Stimulated activated naive CD8-positive, alpha-beta T cell treated with anti-CD3 and anti-CD28 coated beads, Interleukin-15, Interleukin-2, amounts not matched to agents 100 ng/mL and 50 ng/mL, for 24 hours (primary cell): ENCODE results near the gene CITED4.
"Not testable (repeated sequence)": the region's sequence is repeated elsewhere in the genome, so short reads cannot be mapped to it uniquely, and the experiment has no call there.

Source experiments
- H3K27ac Mint-ChIP-seq: one replicate; pipeline ENCODE4 v1.8.0; 2021; ENCODE audit warnings: mild to moderate bottlenecking, mixed read lengths
- H3K27me3 Mint-ChIP-seq: one replicate; pipeline ENCODE4 v1.8.0; 2021; ENCODE audit warnings: mixed read lengths
- H3K36me3 Mint-ChIP-seq: one replicate; pipeline ENCODE4 v1.8.0; 2021; ENCODE audit warnings: low read depth, mixed read lengths
- H3K4me1 Mint-ChIP-seq: one replicate; pipeline ENCODE4 v1.8.0; 2021; ENCODE audit warnings: low read depth, mixed read lengths
- H3K4me3 Mint-ChIP-seq: one replicate; pipeline ENCODE4 v1.8.0; 2021; ENCODE audit warnings: mild to moderate bottlenecking, mixed read lengths
- H3K9me3 Mint-ChIP-seq: one replicate; pipeline ENCODE4 v1.8.0; 2021; ENCODE audit warnings: mixed read lengths

CITED4 gene

DNA sequence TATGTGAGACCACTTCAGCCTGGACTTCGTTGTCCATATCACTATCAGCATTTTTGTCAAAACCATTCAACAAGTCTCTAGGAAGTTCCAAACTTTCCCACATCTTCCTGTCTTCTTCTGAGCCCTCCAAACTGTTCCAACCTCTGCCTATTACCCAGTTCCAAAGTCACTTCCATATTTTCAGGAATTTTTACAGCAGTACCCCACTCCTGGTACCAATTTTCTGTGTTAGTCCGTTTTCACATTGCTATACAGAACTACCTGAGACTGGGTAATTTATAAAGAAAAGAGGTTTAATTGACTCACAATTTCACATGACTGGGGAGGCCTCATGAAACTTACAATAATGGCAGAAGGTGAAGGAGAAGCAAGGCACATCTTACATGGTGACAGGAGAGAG lies 32.7 kb upstream of the CITED4 start:
- H3K27ac Mint-ChIP-seq, H3K27me3 Mint-ChIP-seq, H3K4me3 Mint-ChIP-seq, H3K36me3 Mint-ChIP-seq: not testable (repeated sequence)
- peaks cover 20% of the 10 kb centered on the region for H3K9me3 Mint-ChIP-seq
- peaks cover 14% of the 10 kb centered on the region for H3K4me1 Mint-ChIP-seq

DNA sequence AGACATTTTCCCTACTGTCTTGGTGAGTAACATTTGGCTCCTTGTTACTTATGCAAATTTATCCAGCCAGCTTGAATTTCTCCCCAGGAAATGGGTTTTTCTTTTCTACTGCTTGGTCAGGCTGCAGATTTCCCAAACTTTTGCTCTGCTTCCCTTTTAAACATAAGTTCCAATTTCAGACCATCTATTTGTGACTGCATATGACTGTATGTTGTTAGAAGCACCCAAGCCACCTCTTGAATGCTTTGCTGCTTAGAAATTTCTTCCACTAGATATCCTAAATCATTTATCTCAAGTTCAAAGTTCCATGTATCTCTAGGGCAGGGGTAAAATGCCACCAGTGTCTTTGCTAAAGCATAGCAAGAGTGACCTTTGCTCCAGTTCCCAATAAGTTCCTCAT lies 32.3 kb upstream of the CITED4 start:
- H3K9me3 Mint-ChIP-seq, result peaks cover 20% of the 10 kb centered on the region
- H3K4me3 Mint-ChIP-seq, result no peak overlapping the region
- peaks cover 14% of the 10 kb centered on the region for H3K4me1 Mint-ChIP-seq
- peaks cover 3% of the 10 kb centered on the region for H3K36me3 Mint-ChIP-seq
- H3K27ac Mint-ChIP-seq, result no peak overlapping the region
- no peaks in the 10 kb centered on the region for H3K27me3 Mint-ChIP-seq

DNA sequence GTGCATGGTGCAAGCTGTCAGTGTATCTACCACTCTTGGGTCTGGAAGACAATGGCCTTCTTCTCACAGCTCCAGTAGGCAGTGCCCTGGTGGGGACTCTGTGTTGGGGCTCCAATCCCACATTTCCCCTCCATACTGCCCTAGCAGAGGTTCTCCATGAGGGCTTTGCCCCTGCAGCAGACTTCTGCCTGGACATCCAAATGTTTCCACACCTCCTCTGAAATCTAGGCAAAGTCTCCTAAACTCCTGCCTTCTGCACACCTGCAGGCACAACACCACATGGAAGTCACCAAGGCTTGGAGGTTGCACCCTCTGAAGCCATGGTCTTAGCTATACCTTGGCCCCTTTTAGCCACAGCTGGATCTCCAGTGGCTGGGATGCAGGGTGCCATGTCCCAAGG lies 31.8 kb upstream of the CITED4 start:
- Mint-ChIP-seq H3K27me3 (peaks cover 4% of the 10 kb centered on the region), H3K9me3 (peaks cover 20% of the 10 kb centered on the region), H3K36me3 (peaks cover 3% of the 10 kb centered on the region), H3K27ac (no peak overlapping the region), H3K4me1 (peaks cover 14% of the 10 kb centered on the region), H3K4me3 (no peak overlapping the region)

DNA sequence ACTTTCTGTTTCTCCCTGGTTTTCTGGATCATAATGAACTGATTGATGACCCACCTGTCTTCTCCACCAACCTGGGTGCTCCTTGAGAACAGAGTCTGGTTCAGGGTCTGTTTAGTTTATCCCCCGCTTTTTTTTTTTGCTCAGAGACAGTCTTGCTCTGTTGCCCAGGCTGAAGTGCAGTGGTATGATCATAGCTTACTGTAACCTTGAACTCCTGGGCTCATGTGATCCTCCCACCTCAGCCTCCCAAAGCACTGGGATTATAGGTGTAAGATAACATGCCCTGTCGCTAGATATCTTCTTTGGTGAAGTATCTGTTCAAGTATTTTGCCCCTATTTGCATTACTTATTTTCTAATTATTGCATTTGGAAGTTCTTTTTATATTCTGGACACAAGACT lies 30.2 kb upstream of the CITED4 start:
- Mint-ChIP-seq H3K27ac (no peak overlapping the region), H3K36me3 (peaks cover 3% of the 10 kb centered on the region), H3K9me3 (peaks cover 20% of the 10 kb centered on the region), H3K27me3 (peaks cover 16% of the 10 kb centered on the region), H3K4me1 (peaks cover 5% of the 10 kb centered on the region), H3K4me3 (no peak overlapping the region)

DNA sequence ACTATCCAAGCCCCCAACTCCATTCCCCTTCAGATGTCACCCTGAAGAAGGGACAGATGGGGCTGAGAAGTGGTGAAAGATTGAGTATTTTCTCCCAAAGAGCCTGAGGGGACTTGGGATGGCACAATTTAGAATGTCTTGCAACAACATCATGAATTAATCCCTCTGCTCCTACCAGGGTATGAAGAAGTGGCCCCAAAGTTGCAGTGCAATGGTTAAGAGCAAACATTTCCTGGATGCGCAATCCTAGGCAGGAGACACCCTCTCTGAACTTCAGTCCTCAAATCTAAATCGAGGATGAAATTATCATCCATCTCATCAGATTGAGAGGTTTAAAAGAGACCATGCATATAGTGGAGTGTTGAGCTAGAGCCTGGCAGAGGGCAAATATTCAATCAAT lies 28.6 kb upstream of the CITED4 start:
- Mint-ChIP-seq H3K27me3 (peaks cover 28% of the 10 kb centered on the region), H3K27ac (no peak overlapping the region), H3K4me3 (no peak overlapping the region), H3K4me1 (peaks cover 2% of the 10 kb centered on the region), H3K9me3 (peaks cover 20% of the 10 kb centered on the region), H3K36me3 (peaks cover 2% of the 10 kb centered on the region)

DNA sequence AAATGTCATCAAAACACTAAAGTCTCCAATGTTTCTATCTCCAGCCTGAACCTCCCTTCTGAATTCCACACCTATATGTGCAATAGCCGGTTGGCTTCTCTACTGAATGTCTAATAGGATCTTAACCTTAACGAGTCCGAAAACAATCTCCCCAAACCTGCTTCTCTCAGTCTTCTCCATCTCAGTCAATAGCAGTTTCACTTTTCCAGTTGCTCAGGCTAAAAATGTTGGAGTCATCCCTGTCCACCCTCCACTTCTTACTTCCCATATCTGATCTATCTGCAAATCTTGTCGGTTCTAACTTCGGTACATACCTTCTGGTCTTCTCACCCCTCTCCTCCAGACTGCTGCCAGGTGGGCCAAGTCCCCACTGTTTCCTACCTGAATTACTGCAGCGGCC lies 25.5 kb upstream of the CITED4 start:
- no peaks in the 10 kb centered on the region for H3K36me3 Mint-ChIP-seq
- no peak overlapping the region for H3K4me3 Mint-ChIP-seq
- peaks cover 4% of the 10 kb centered on the region for H3K4me1 Mint-ChIP-seq
- no peak overlapping the region for H3K27ac Mint-ChIP-seq
- H3K27me3 Mint-ChIP-seq, result peaks cover 51% of the 10 kb centered on the region
- H3K9me3 Mint-ChIP-seq, result no peaks in the 10 kb centered on the region

DNA sequence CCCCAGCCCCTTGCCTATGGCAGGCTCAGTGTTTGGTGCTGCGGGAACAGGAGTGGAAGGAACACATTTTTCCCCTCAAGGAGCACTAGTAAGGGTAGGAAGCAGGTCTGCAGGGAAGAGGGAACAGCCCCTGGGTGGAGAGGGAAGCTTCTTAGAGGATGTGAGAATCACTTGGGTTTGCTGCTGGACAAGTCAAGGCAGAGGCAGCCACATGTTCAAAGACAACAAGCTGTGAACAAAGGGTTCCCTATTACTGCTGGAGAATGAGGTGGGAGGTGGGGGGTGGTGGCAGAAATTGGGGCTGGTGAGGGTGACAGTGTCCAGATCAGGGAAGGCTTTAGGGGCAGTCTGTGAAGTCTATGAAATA lies 24.8 kb upstream of the CITED4 start:
- Mint-ChIP-seq H3K36me3 (no peaks in the 10 kb centered on the region), H3K4me3 (no peak overlapping the region), H3K27me3 (peaks cover 55% of the 10 kb centered on the region), H3K4me1 (peaks cover 4% of the 10 kb centered on the region), H3K27ac (no peak overlapping the region), H3K9me3 (no peaks in the 10 kb centered on the region)

DNA sequence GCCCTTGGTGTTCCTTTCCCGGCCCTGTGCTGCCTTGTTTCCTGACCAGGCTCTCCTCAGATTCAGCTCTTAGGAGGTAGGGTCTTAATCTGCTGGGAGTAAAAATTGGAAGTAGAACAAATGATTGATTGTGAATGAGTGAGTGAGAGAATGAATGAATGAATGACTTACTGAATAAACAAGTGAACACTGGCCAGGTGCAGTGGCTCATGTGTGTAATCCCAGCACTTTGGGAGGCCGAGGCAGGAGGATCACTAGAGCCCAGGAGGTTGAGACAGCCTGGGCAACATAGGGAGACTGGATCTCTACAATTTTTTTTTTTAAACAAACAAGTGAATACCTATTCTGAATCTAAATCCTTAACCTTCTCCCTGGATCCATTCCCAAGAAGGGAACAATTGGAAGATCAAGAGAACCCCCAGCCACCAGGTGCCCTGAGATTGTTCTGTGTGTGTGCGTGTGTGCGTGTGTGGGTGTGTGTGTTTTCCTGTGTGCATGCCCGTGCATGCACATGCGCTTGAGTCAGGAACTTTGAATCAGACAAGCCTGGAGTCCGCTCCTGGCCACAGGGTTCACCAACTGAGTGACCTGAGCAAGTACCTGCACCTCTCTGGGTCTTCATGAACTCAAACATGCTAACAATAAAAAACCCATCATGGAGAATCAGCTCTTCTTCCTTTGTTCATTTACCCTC lies 24.3 kb upstream of the CITED4 start:
- H3K27ac Mint-ChIP-seq, result no peak overlapping the region
- peaks cover 58% of the 10 kb centered on the region for H3K27me3 Mint-ChIP-seq
- H3K4me1 Mint-ChIP-seq, result peaks cover 4% of the 10 kb centered on the region
- H3K9me3 Mint-ChIP-seq, result no peaks in the 10 kb centered on the region
- no peaks in the 10 kb centered on the region for H3K36me3 Mint-ChIP-seq
- no peak overlapping the region for H3K4me3 Mint-ChIP-seq

DNA sequence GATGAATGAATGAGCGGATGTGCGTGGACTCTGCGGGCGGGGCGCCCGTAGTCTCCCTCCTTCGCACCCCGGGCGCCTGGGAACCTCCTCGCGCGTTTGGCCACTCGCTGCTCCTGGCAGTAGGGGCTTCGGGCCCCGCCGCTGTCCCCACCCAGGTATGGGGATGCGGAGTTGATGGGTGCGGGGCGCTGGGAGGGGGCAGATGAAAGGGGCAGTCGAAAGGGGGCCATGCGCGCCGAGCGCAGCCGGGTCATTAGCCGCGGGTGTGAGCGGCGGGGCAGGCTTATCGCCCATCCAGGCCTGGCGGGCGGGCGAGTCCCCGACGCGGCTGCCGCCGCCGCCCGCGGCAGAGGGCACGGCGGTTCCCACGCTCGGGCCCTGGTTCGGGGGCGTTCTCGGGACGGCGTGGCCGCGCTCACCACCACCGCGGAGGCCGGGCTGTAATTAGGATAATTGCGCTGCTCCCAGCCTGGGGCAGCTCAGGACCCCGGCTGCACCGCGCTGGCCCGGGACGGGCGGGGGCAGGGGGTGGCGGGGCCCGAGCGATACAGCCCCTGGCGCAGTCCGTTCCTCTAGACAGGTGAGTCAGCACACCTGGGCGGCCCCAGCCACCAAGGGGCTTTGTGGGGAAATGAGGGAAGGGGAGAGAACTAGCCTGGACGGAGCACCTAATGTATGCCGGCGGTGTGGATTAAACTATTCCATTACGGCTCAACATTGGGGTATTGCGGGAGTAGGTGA lies 22.1 kb upstream of the CITED4 start:
- Mint-ChIP-seq H3K9me3 (no peaks in the 10 kb centered on the region), H3K27me3 (peaks cover 57% of the 10 kb centered on the region), H3K36me3 (no peaks in the 10 kb centered on the region), H3K4me3 (peak overlapping the region; percentile 30), H3K4me1 (peaks cover 4% of the 10 kb centered on the region), H3K27ac (no peak overlapping the region)

DNA sequence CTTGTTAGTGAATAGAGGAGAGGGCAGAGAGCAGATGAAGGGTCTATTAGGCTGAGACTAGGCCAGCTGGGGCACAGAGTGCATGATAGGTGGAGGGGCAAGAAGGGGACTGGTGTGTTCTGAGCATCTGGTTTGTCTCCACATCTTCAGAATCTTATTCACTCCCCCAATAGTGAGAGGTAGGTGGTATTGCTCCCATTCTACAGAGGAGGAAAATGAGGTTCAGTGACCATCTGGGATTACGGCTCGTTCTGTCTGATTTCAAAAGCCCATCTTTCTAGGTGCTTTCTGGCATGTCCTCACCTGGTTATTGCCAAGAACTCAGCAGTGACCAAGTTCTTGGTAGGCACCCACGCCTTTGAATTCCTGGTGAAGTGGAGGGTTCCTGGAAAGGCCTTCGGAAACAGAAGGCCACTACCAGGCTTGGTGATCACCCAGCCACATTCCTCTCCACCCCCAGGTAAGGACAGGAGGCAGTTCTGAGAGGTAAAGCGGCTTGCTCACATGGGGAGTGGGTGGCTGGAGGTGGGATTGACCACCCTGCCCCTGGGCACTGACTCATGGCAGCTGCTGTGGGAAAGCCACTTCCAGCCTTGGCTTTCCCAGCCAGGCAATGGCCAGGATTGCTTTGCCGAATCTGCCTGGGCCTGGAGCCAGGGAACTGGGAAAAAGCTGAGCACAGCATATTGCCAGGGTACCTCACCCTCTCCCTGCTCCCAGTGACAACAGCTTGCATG lies 18.8 kb upstream of the CITED4 start:
- peaks cover 23% of the 10 kb centered on the region for H3K4me1 Mint-ChIP-seq
- H3K9me3 Mint-ChIP-seq, result peaks cover under 1% of the 10 kb centered on the region
- no peak overlapping the region for H3K27ac Mint-ChIP-seq
- peaks cover 1% of the 10 kb centered on the region for H3K36me3 Mint-ChIP-seq
- peaks cover 32% of the 10 kb centered on the region for H3K27me3 Mint-ChIP-seq
- H3K4me3 Mint-ChIP-seq, result no peak overlapping the region

DNA sequence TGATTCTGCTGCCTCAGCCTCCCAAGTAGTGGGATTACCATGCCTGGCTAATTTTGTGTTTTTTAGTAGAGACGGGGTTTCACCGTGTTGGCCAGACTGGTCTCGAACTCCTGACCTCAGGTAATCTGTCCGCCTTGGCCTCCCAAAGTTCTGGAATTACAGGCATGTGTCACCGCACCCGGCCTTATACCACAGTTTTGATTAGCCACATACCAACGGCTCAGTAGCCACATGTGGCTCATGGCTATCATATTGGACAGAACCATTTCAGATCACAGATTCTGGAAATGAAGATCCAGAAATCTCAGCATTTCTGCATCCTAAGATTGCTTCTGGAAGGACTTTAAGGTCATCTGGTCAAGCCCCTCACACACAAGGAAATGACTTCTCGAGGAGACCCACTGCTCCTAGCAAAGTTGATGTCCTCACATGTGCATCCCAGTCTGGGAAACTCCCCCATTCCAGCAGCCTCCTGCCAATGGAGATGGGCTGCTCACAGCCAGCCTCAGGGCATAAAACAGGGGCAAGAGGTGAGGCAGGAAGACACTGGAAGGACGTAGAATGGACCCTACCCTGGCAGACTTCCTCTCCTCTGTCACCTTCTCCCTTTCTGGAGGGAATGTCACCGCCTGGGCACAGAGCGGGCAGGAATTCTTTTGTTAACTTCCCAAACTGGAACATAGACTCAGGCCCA lies 17.5 kb upstream of the CITED4 start:
- peaks cover 34% of the 10 kb centered on the region for H3K4me1 Mint-ChIP-seq
- H3K27me3 Mint-ChIP-seq, result peaks cover 19% of the 10 kb centered on the region
- peaks cover 4% of the 10 kb centered on the region for H3K36me3 Mint-ChIP-seq
- peak overlapping the region; percentile 71 for H3K27ac Mint-ChIP-seq
- no peak overlapping the region for H3K4me3 Mint-ChIP-seq
- peaks cover 4% of the 10 kb centered on the region for H3K9me3 Mint-ChIP-seq

DNA sequence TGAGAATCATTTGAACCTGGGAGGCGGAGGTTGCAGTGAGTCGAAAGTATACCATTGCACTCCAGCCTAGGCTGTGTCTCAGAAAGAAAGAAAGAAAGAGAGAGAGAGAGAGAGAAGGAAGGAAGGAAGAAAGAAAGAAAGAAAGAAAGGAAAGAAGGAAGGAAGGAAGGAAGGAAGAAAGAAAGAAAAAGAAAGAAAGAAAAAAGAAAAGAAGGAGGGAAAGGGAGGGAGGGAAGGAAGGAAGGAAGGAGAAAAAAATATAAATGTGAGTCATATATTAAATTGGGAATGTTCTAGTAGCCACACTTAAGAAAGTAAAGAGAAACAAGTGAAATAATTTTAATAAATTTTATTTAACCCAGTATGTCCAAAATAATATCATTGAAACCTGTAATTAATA lies 16.7 kb upstream of the CITED4 start:
- H3K36me3 Mint-ChIP-seq, result peaks cover 4% of the 10 kb centered on the region
- peaks cover 15% of the 10 kb centered on the region for H3K27me3 Mint-ChIP-seq
- peaks cover 32% of the 10 kb centered on the region for H3K4me1 Mint-ChIP-seq
- H3K27ac Mint-ChIP-seq, result no peak overlapping the region
- peaks cover 4% of the 10 kb centered on the region for H3K9me3 Mint-ChIP-seq
- H3K4me3 Mint-ChIP-seq, result no peak overlapping the region

DNA sequence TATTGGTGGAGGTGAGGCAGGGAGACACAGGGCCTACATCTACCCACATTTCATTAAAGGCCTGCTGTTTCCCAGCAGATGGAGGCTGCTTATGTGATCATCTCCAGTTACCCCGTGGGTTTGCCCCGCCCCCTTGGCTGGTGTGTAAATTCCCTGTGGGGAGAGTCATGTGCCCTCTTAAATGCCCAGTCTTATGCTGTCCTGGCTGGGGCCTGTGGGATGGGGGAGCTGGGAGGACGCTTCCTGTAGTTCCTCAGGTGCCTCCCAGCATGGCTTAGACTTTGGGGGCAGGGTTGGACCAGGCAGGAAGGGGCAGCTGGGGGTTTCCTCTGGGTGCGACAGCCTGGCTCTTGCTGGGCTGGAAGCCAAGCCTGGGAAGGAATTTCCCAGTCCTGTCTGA lies 15.5 kb upstream of the CITED4 start:
- H3K27me3 Mint-ChIP-seq, result peaks cover 8% of the 10 kb centered on the region

DNA sequence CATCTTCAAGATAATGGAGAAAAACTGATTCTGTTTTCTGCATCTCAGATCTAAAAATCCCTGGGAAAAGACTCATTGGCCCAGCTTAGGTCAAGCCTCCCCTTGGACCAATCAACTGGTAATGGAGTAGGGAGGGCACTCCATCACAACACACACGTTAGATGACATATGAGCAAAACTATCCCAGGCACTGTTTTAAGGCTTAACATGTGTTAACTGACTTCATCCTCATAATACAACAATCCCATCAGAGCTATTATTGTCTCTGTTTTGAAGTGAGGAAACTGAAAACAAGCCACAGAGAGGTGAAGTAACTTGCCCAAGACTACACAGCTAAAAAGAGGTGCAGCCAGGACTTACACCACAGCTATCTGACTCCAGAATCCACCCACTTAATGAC lies 14.7 kb upstream of the CITED4 start:
- peaks cover 4% of the 10 kb centered on the region for H3K9me3 Mint-ChIP-seq
- H3K36me3 Mint-ChIP-seq, result peaks cover 4% of the 10 kb centered on the region
- H3K27me3 Mint-ChIP-seq, result peaks cover 2% of the 10 kb centered on the region
- peaks cover 30% of the 10 kb centered on the region for H3K4me1 Mint-ChIP-seq
- no peak overlapping the region for H3K4me3 Mint-ChIP-seq
- no peak overlapping the region for H3K27ac Mint-ChIP-seq

More for the DNA sequence above, 15.5 kb upstream of the CITED4 start:
- Mint-ChIP-seq H3K9me3 (peaks cover 4% of the 10 kb centered on the region), H3K36me3 (peaks cover 4% of the 10 kb centered on the region), H3K27ac (no peak overlapping the region), H3K4me3 (no peak overlapping the region), H3K4me1 (peaks cover 30% of the 10 kb centered on the region)

DNA sequence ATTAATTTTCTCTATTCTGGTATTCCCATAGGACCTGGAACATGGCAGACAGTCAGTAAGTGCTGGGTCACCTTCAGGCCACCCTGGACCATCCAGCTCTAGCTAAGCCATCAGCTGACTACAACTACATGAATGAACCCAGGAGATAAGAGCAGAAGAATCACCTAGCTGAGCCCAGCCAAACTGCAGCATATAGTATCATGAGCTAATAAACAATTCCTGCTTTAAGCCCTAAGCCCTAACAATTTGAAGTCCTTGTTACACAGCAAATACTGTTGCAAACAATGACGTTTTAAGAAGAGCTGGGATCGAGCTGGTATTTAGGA lies 14.2 kb upstream of the CITED4 start:
- H3K27me3 Mint-ChIP-seq, result no peaks in the 10 kb centered on the region
- H3K4me1 Mint-ChIP-seq, result peaks cover 30% of the 10 kb centered on the region
- no peak overlapping the region for H3K27ac Mint-ChIP-seq
- peaks cover 4% of the 10 kb centered on the region for H3K36me3 Mint-ChIP-seq
- peaks cover 4% of the 10 kb centered on the region for H3K9me3 Mint-ChIP-seq
- H3K4me3 Mint-ChIP-seq, result no peak overlapping the region
